Suprapubic skin (tissue), 4 donors: Measurements from ENCODE around the gene TLL1. TPM values are rescaled to one million over a fixed set of nuclear protein-coding genes. Genes with fewer than 3 reads are reported as not detected.

Experiments used
- DNase-seq, 2 donors: peaks; one replicate each; pipeline ENCODE4 v3.0.0-alpha.2; 2019; ENCODE audit warnings: low spot score in 2 of 2
- H3K27ac ChIP-seq: fragments of 200-600 bp; sonication (generic); one replicate; pipeline ENCODE4 v1.5.1; 2019
- H3K27me3 ChIP-seq: fragments of 200-600 bp; sonication (generic); one replicate; pipeline ENCODE4 v1.5.1; 2019
- H3K36me3 ChIP-seq: fragments of 200-600 bp; sonication (generic); one replicate; pipeline ENCODE4 v1.5.1; 2019
- H3K4me1 ChIP-seq: fragments of 200-600 bp; sonication (generic); one replicate; pipeline ENCODE4 v1.5.1; 2019
- H3K4me3 ChIP-seq: fragments of 200-600 bp; sonication (generic); one replicate; pipeline ENCODE4 v1.5.1; 2019; ENCODE audit warnings: mild to moderate bottlenecking
- H3K9me3 ChIP-seq: fragments of 200-600 bp; sonication (generic); one replicate; pipeline ENCODE4 v1.5.1; 2019
- EP300 ChIP-seq: sonication (generic); formaldehyde crosslinking; IDR thresholded peaks from one replicate; pipeline ENCODE4 v1.6.1; 2017; ENCODE audit warnings: antibody characterized with exemption
- POLR2A ChIP-seq, 2 donors: fragments of 450-650 bp; IDR thresholded peaks; one replicate each; pipeline ENCODE4 v1.6.1; 2017; ENCODE audit warnings: antibody characterized with exemption in 2 of 2, mild to moderate bottlenecking in 2 of 2, moderate library complexity in 2 of 2
- POLR2AphosphoS5 ChIP-seq, 3 donors: sonication (generic); formaldehyde crosslinking; IDR thresholded peaks; one replicate each; pipeline ENCODE4 v1.6.1; 2017; ENCODE audit warnings: antibody characterized with exemption in 3 of 3
- WGBS: methylation state at CpG from one replicate; pipeline ENCODE4 v1.1.5; 2018; 5-methylcytosine and 5-hydroxymethylcytosine counted together
- total RNA-seq, 4 donors: library from RNA; depleted of rRNA; stranded (reverse); fragments of >200 nt; gene quantifications; one replicate each; pipeline ENCODE4 v1.1.0, GENCODE V29; 2016
- TF ChIP-seq, protein P1 (sequence below), 2 donors: fragments of 200-600 bp in 1 of 2; fragments of 450-650 bp in 1 of 2; sonication (generic) in 1 of 2; IDR thresholded peaks; one replicate each; pipeline ENCODE4 v1.5.1; 2016 to 2019; ENCODE audit warnings: antibody characterized with exemption in 2 of 2, mild to moderate bottlenecking in 1 of 2, moderate library complexity in 1 of 2

The TLL1 gene
- total RNA-seq, 4 donors from 2014 or later: 6.4 to 12.9 (median 8.6) TPM

DNA sequence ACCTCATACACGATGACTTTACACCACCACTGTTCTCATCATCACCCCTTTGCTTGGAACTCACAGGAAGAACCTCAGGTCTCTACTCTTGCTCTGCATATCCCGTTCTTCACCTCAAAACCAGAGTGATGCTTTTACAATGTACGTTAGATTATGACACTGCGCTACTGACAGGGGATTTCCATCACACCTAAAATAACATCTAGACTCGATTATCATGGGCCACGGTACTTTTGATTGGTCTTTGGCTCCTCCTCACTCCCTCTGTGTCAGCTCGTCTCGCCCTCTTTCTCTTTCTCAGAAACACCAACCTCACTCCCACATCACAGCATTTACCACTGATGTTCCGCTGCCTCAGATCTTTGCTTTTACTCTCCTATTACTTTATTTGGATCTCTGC lies 172.4 kb downstream of the TLL1 start:
- Histone ChIP-seq H3K27ac (no peak overlapping the region), H3K4me1 (peaks cover 4% of the 10 kb centered on the region), H3K36me3 (no peaks in the 10 kb centered on the region), H3K27me3 (no peaks in the 10 kb centered on the region), H3K9me3 (no peaks in the 10 kb centered on the region), H3K4me3 (no peak overlapping the region)
- no peak for DNase-seq
- WGBS: 66% methylated on average over 9 of the region's 9 CpGs
- TF ChIP-seq POLR2A (IDR thresholded peaks at IDR 0.05) (no peak), POLR2AphosphoS5 (IDR thresholded peaks at IDR 0.05) (no peak)

DNA sequence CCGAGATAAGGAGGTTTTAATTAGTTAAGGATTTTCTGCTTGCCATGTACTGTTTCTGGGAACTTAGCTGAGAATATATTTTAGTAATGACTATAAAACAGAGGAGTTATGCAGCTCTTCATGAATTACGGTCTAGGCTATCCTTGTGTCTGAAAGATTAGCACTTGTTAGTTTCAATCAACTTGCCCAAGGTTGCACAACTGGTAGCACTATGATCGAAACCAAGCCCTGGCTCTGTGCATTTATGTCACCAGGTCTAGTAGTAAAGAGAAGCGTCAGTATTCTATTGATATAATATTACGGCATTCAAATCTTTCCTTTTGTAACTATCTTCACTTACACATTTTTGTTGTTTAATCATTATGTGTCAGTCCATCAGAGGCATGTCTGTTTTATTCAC lies 176.0 kb downstream of the TLL1 start:
- WGBS: 91% methylated on average over 5 of the region's 5 CpGs

DNA sequence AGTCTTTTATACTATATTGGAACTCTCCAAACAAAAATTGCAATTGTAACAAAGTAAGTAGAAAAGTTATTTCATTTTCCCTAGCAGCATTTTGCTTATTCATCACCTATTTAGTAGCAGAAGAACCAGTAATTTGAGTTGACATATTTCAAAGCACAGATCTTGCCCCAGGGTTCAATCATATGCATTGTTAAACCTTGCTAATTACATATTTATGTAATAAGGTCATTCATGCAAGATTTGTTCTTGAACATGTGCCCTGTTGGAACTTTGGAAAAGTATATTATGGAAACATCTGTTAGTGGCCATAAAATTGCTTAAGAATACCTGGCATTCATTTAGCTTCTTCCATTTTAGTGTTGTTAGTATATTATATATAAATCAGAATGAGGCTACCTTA lies 191.7 kb downstream of the TLL1 start:
- Histone ChIP-seq H3K4me1 (peaks cover 12% of the 10 kb centered on the region), H3K9me3 (no peaks in the 10 kb centered on the region), H3K36me3 (no peaks in the 10 kb centered on the region), H3K27ac (peak overlapping the region; percentile 44), H3K27me3 (no peaks in the 10 kb centered on the region), H3K4me3 (no peak overlapping the region)
- TF ChIP-seq EP300 (no peak), POLR2AphosphoS5 (IDR thresholded peaks at IDR 0.05) (no peak), POLR2A (IDR thresholded peaks at IDR 0.05) (no peak)
- TF ChIP-seq, protein P1, sequence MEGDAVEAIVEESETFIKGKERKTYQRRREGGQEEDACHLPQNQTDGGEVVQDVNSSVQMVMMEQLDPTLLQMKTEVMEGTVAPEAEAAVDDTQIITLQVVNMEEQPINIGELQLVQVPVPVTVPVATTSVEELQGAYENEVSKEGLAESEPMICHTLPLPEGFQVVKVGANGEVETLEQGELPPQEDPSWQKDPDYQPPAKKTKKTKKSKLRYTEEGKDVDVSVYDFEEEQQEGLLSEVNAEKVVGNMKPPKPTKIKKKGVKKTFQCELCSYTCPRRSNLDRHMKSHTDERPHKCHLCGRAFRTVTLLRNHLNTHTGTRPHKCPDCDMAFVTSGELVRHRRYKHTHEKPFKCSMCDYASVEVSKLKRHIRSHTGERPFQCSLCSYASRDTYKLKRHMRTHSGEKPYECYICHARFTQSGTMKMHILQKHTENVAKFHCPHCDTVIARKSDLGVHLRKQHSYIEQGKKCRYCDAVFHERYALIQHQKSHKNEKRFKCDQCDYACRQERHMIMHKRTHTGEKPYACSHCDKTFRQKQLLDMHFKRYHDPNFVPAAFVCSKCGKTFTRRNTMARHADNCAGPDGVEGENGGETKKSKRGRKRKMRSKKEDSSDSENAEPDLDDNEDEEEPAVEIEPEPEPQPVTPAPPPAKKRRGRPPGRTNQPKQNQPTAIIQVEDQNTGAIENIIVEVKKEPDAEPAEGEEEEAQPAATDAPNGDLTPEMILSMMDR (IDR thresholded peaks at IDR 0.05): no peak
- DNase-seq: no peak

More for the DNA sequence above, 176.0 kb downstream of the TLL1 start:
- H3K27ac ChIP-seq: no peak overlapping the region
- no peaks in the 10 kb centered on the region for H3K9me3 ChIP-seq
- no peaks in the 10 kb centered on the region for H3K4me1 ChIP-seq
- TF ChIP-seq, protein P1 (IDR thresholded peaks at IDR 0.05): no peak
- no peak for TF ChIP-seq EP300
- no peak for TF ChIP-seq POLR2AphosphoS5 (IDR thresholded peaks at IDR 0.05)
- no peaks in the 10 kb centered on the region for H3K36me3 ChIP-seq
- no peaks in the 10 kb centered on the region for H3K27me3 ChIP-seq
- DNase-seq: no peak
- no peak overlapping the region for H3K4me3 ChIP-seq

DNA sequence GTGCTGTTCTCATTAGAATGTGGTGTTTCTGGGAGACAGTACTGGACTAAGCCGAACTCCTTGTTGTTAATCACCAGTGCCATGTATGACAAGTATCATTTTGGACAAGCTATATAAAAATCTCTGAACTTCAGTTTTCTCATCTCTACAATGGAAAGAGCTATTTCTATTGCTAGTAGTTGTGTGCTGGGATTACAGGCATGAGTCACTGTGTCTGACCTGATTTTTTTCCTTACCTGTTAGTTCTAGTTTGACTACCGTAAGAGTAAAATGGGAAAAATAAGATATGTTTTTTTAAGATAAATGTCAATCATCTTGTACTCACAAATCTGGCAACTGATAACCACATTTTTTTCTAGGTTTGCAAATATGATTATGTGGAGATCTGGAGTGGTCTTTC lies 192.3 kb downstream of the TLL1 start:
- Histone ChIP-seq H3K27ac (peak overlapping the region; percentile 41), H3K36me3 (no peaks in the 10 kb centered on the region), H3K27me3 (no peaks in the 10 kb centered on the region), H3K4me1 (peaks cover 12% of the 10 kb centered on the region), H3K4me3 (no peak overlapping the region), H3K9me3 (no peaks in the 10 kb centered on the region)
- WGBS: 57% methylated on average over 2 of the region's 2 CpGs
- no peak for DNase-seq
- no peak for TF ChIP-seq POLR2AphosphoS5 (IDR thresholded peaks at IDR 0.05)

DNA sequence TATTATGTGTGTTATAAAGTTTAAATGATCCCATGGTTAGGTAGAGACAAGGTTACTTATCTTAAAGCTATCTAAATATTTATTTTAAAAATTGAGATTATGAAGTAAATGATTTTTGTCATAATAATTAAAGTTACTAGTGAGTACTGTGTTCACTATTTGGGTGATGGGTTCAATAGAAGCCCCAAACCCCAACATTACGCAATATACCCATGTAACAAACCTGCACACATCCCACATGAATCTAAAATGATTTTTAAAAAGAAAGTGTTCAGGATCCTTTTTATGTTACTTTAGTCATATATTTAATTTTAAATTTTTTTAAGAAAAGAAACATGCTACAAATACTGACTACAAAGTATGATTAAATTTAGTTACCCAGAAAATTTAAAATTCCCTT lies 193.9 kb downstream of the TLL1 start:
- no peaks in the 10 kb centered on the region for H3K9me3 ChIP-seq
- no peak for DNase-seq
- H3K36me3 ChIP-seq: no peaks in the 10 kb centered on the region
- 96% methylated on average over 1 of the region's 1 CpG for WGBS
- no peak for TF ChIP-seq POLR2A (IDR thresholded peaks at IDR 0.05)
- TF ChIP-seq, protein P1 (IDR thresholded peaks at IDR 0.05): no peak
- TF ChIP-seq EP300: no peak
- no peak for TF ChIP-seq POLR2AphosphoS5 (IDR thresholded peaks at IDR 0.05)
- H3K27ac ChIP-seq: no peak overlapping the region
- peaks cover 12% of the 10 kb centered on the region for H3K4me1 ChIP-seq
- H3K4me3 ChIP-seq: no peak overlapping the region
- H3K27me3 ChIP-seq: no peaks in the 10 kb centered on the region

DNA sequence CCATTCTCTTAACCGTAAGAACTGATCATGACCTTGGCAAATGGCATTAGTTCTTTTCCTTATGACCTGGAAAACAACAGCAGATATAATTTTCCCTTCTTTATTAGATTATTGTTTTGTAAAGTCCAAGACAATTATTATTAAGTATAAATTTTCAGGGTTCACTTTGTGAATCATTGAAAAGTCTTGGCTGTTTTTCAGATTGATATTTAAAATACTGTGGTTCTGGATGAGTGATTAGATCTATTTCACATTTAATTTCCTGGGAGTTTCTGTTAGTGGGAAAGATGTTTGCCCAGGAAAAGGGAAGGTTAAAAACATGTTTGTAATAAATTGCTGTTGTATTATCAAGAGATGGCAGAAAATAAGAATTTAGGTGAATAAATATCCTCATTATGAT lies 194.9 kb downstream of the TLL1 start:
- peaks cover 12% of the 10 kb centered on the region for H3K4me1 ChIP-seq
- H3K9me3 ChIP-seq: no peaks in the 10 kb centered on the region
- WGBS: 80% methylated on average over 1 of the region's 1 CpG

More for the DNA sequence above, 194.9 kb downstream of the TLL1 start:
- Histone ChIP-seq H3K27ac (no peak overlapping the region), H3K27me3 (no peaks in the 10 kb centered on the region), H3K4me3 (no peak overlapping the region), H3K36me3 (no peaks in the 10 kb centered on the region)
- no peak for DNase-seq
- TF ChIP-seq, protein P1 (IDR thresholded peaks at IDR 0.05): no peak
- no peak for TF ChIP-seq POLR2A (IDR thresholded peaks at IDR 0.05)
- TF ChIP-seq POLR2AphosphoS5 (IDR thresholded peaks at IDR 0.05): no peak
- no peak for TF ChIP-seq EP300
